ENCODE data around the gene ACAP2. TPM values are rescaled to one million over a fixed set of nuclear protein-coding genes. Genes with fewer than 3 reads are reported as not detected.
A peak's percentile ranks its signal among the peaks of the same experiment; 100 is the strongest.

ACAP2 gene
- total RNA-seq, 4 donors from 2014 or later: 52.9 to 62.0 (median 56.2) TPM

GRCh38 chr3:195263925-195264600 lies 178.8 kb downstream of the ACAP2 start:
- no peak for DNase-seq (ENCODE audit: low spot score in 2 of 2)
- 60 to 68% methylated on average over 10 of the region's 10 CpGs for WGBS, 2 donors
- intact Hi-C loops (cut with DNase I; ENCODE audit: low total_unique reads): loop anchor here (5.0 kb wide), 1 partner anchor 577 kb away; the partner anchor contains the start of gene FAM43A
- TF ChIP-seq POLR2A (IDR thresholded peaks at IDR 0.05): no peak
- no peak for TF ChIP-seq CTCF (IDR thresholded peaks at IDR 0.05)
- H3K4me3 ChIP-seq (ENCODE audit: low read depth, poor library complexity, severe bottlenecking): no peak overlapping the region

- TF ChIP-seq POLR2A (IDR thresholded peaks at IDR 0.05) (no peak), CTCF (IDR thresholded peaks at IDR 0.05) (no peak)
- peak in 1 of 2 donors; percentile 82 for DNase-seq (ENCODE audit: low spot score in 2 of 2)
- H3K4me3 ChIP-seq (ENCODE audit: low read depth, poor library complexity, severe bottlenecking): no peak overlapping the region
- intact Hi-C loops (cut with DNase I; ENCODE audit: low total_unique reads): loop anchor here (5.0 kb wide), 1 partner anchor 576 kb away; the partner anchor contains the start of gene FAM43A
- WGBS, 2 donors: 69 to 72% methylated on average over 11 of the region's 11 CpGs
These were observed 179.5 kb downstream of the ACAP2 start for GRCh38 chr3:195263193-195263924.

- TF ChIP-seq POLR2A (IDR thresholded peaks at IDR 0.05) (no peak), CTCF (IDR thresholded peaks at IDR 0.05) (no peak)
- WGBS, 2 donors: 93 to 95% methylated on average over 2 of the region's 2 CpGs
- DNase-seq (ENCODE audit: low spot score in 2 of 2): no peak
- intact Hi-C loops (cut with DNase I; ENCODE audit: low total_unique reads): loop anchor here (5.0 kb wide), 1 partner anchor 575 kb away; the partner anchor contains the start of gene FAM43A
- H3K4me3 ChIP-seq (ENCODE audit: low read depth, poor library complexity, severe bottlenecking): no peak overlapping the region
These were observed 180.9 kb downstream of the ACAP2 start for GRCh38 chr3:195261925-195262324.

GRCh38 chr3:195260280-195260905 lies 182.4 kb downstream of the ACAP2 start:
- DNase-seq (ENCODE audit: low spot score in 2 of 2): peak in 1 of 2 donors; percentile 92
- 4 to 14% methylated on average over 24 to 25 of the region's 41 CpGs for WGBS, 2 donors
- H3K4me3 ChIP-seq (ENCODE audit: low read depth, poor library complexity, severe bottlenecking): peak overlapping the region; percentile 23
- no peak for TF ChIP-seq POLR2A (IDR thresholded peaks at IDR 0.05)
- no peak for TF ChIP-seq CTCF (IDR thresholded peaks at IDR 0.05)
- intact Hi-C loops (cut with DNase I; ENCODE audit: low total_unique reads): loop anchor here (5.0 kb wide), 1 partner anchor 573 kb away; the partner anchor contains the start of gene FAM43A

- peak overlapping the region; percentile 16 for H3K4me3 ChIP-seq (ENCODE audit: low read depth, poor library complexity, severe bottlenecking)
- intact Hi-C loops (cut with DNase I; ENCODE audit: low total_unique reads): loop anchor here (5.0 to 10.0 kb wide), 2 partner anchors 155 to 572 kb away; partner anchors contain the start of gene FAM43A
- no peak for TF ChIP-seq CTCF (IDR thresholded peaks at IDR 0.05)
- DNase-seq (ENCODE audit: low spot score in 2 of 2): peak; percentile 89 to 98
- WGBS, 2 donors: 6 to 13% methylated on average over 36 to 41 of the region's 82 CpGs
These were observed 183.1 kb downstream of the ACAP2 start for GRCh38 chr3:195259475-195260279.
